ENCODE results near the gene RAD51B.

Gene RAD51B

GRCh38 chr14:68638141-68638999, 818.8 kb downstream of the RAD51B start:
- Histone ChIP-seq H3K36me3 (no peaks in the 10 kb centered on the region), H3K4me3 (ENCODE audit: low read depth, low read length) (no peak overlapping the region), H3K4me1 (no peaks in the 10 kb centered on the region), H3K9me3 (no peaks in the 10 kb centered on the region), H3K27me3 (no peaks in the 10 kb centered on the region)
- no peak for TF ChIP-seq CTCF (IDR thresholded peaks at IDR 0.05; ENCODE audit: low read depth, low read length)
- no peak for DNase-seq

- Histone ChIP-seq H3K27me3 (no peaks in the 10 kb centered on the region), H3K4me1 (no peaks in the 10 kb centered on the region)
- TF ChIP-seq CTCF (IDR thresholded peaks at IDR 0.05; ENCODE audit: low read depth, low read length), result no peak
Measured at GRCh38 chr14:68639000-68639757, 819.6 kb downstream of the RAD51B start.

GRCh38 chr14:68639758-68640574, 820.4 kb downstream of the RAD51B start:
- Histone ChIP-seq H3K9me3 (no peaks in the 10 kb centered on the region), H3K36me3 (no peaks in the 10 kb centered on the region), H3K27me3 (no peaks in the 10 kb centered on the region), H3K4me1 (no peaks in the 10 kb centered on the region), H3K4me3 (ENCODE audit: low read depth, low read length) (no peak overlapping the region)
- no peak for DNase-seq
- no peak for TF ChIP-seq CTCF (IDR thresholded peaks at IDR 0.05; ENCODE audit: low read depth, low read length)

More at GRCh38 chr14:68639000-68639757, 819.6 kb downstream of the RAD51B start:
- Histone ChIP-seq H3K36me3 (no peaks in the 10 kb centered on the region), H3K9me3 (no peaks in the 10 kb centered on the region), H3K4me3 (ENCODE audit: low read depth, low read length) (no peak overlapping the region)
- no peak for DNase-seq

GRCh38 chr14:68643673-68644072, 824.1 kb downstream of the RAD51B start:
- Histone ChIP-seq H3K4me1 (no peaks in the 10 kb centered on the region), H3K9me3 (no peaks in the 10 kb centered on the region), H3K36me3 (no peaks in the 10 kb centered on the region), H3K4me3 (ENCODE audit: low read depth, low read length) (no peak overlapping the region), H3K27me3 (no peaks in the 10 kb centered on the region)
- TF ChIP-seq CTCF (IDR thresholded peaks at IDR 0.05; ENCODE audit: low read depth, low read length), result no peak
- no peak for DNase-seq

- no peak for TF ChIP-seq CTCF (IDR thresholded peaks at IDR 0.05; ENCODE audit: low read depth, low read length)
- Histone ChIP-seq H3K27me3 (no peaks in the 10 kb centered on the region), H3K36me3 (no peaks in the 10 kb centered on the region), H3K4me1 (no peaks in the 10 kb centered on the region), H3K4me3 (ENCODE audit: low read depth, low read length) (no peak overlapping the region), H3K9me3 (no peaks in the 10 kb centered on the region)
- no peak for DNase-seq
Measured at GRCh38 chr14:68644101-68644500, 824.5 kb downstream of the RAD51B start.

All from BE2C (cell line).